ENCODE results near the gene MVP.
"Not testable (repeated sequence)": the region's sequence is repeated elsewhere in the genome, so short reads cannot be mapped to it uniquely, and the experiment has no call there.

The MVP gene

DNA sequence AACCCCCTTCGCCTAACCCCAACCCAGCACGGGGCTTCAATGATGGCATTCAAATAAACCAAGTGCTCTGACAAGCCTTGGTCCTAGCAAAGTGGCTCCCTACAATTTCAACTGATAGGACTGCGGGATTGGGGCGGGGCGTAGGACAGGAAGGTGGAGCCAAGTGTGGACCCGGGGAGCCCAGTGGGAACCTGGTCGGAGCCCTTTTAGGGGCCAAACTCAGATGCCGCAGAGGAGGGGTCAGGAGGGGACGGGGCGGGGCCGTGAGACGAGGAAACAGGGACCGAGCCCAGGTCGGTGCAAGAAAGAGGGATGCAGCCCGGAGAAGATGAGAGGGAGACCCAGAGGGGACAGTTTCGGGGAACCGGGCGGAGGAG lies 55.9 kb downstream of the MVP start:
- DNase-seq = no peak

DNA sequence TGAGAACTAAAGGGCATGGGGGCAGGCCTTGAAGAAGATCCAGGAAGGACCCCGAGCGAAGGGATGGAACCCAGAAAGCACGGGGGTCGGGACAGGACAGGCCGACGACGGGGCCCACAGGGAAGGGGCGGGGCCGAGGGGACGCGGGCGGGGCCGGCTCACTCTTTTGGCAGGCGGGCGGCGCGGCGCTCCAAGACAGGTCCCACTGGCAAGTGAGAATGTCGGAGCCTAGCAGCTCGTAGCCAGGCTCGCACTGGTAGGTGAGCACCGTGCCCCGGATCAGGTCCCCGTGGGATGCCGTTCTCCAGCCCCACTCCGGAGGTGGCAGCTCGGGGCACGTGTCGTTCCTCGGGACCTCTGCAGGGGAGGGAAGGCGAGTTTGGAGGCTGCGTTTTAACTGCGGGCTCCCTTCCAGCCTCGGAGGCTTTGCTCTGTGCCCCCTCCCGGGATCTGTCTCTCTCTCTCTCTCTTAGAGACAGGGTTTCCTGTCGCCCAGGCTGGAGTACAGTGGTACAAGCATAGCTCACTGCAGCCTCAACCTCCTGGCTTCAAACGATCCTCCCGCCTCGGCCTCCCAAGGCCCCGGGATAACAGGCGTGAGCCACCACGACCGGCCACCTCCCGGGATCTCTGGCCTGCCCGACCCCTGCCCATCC lies 56.5 kb downstream of the MVP start:
- DNase-seq = no peak

DNA sequence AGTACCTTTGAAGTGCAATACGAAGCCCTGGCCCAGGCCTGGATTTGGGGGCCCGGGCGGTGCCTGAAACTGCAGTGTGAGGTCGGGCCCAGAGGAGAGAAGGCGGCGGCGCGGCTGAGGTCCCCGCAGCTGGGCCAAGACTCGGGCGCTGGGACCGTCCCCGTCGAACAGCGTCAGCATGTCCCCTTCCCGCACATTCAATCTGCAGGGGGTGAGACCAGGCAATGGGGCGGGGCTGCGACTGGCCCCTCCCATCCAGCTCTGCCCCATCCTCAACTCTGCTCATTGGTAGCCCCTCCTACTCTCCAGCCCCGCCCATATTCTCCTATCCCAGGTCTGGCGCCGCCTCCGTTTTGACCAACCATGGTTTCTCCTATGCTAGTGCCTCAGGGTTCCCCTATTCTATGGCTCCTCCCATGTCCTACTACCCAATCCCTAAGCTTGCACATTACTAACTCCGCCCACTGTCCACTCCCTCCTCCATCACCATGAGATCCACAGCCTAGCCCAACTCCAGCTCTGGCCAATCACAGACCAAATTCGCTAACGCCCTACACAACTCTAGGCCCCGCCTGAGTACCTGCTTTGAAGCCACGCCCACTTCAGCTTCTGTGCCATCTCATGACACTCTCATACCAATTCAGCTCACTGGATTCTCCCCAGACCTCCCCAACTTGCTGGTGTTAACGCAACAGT lies 57.2 kb downstream of the MVP start:
- DNase-seq = peak; percentile 77 to 79

DNA sequence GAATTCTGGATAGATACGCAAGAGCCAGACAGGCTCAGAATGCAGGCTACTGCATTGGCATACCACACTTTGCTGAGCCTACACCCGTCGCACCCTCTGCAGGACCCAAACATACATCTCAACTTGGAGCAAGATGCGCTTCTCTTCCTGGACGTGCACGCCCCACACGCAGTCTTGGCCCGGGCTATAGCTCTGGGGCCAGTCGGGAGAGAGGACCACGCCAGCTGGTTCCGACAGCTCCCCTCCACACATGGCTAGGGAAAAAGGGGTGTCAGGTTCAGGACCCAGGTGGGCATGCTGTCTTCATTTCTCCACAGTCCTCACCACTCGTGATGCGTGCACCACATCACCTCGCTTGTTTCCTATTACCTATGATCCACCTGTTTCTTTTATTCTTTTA lies 57.9 kb downstream of the MVP start:
- no peak for DNase-seq

DNA sequence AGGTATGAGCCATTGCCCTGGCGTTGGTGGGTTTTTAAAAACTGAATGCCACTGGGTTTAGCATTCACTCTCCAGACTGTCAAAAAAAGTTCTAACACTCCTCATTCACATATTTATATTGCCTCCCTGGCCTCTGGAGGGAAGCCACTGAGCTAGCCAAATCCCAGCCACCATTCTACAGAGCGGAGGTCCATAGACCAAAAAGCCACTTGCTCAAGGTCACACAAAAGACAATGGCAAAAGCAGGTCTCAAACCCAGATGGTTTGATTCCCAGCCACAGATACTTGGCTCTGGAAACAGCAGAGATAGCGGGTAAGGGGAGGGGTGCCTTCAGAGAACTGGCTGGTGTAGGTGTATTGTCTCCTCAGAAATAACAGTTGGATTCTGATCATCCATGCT lies 60.8 kb downstream of the MVP start:
- DNase-seq = no peak

DNA sequence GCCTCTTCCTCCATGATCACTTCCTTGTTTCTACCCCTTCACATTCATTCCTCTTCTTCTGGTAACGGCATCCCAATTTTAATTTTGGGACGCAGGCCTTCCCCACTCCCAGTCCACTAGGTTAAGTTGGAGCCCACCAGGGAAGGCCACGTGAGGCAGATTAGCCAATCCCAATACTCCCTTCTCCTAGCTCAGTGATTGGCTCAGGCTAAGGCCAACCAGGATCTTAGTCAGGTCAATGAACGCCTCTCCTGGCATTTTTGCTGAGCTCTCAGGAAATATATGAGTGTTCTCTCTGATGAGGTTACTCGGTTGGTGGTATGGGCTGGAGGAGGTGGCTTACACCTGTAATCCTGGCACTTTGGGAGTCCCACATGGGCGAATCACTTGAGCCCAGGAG lies 63.7 kb downstream of the MVP start:
- no peak for DNase-seq

DNA sequence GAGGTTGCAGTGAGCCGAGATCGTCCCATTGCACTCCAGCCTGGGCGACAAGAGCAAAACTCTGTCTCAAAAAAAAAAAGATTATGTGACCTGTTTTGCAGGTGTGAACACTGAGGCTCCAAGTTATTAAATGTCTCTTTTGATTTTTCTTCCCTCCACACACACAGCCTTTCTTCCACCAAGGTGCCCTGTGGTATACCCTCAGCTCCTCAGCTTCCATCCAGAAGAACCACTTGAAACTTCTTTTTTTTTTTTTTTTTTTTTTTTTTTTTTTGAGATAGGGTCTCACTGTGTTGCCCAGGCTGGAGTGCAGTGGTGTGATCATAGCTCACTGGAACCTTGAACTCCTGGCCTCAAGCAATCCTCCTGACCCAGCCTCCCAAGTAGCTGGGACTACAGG lies 69.1 kb downstream of the MVP start:
- DNase-seq = not testable (repeated sequence)

DNA sequence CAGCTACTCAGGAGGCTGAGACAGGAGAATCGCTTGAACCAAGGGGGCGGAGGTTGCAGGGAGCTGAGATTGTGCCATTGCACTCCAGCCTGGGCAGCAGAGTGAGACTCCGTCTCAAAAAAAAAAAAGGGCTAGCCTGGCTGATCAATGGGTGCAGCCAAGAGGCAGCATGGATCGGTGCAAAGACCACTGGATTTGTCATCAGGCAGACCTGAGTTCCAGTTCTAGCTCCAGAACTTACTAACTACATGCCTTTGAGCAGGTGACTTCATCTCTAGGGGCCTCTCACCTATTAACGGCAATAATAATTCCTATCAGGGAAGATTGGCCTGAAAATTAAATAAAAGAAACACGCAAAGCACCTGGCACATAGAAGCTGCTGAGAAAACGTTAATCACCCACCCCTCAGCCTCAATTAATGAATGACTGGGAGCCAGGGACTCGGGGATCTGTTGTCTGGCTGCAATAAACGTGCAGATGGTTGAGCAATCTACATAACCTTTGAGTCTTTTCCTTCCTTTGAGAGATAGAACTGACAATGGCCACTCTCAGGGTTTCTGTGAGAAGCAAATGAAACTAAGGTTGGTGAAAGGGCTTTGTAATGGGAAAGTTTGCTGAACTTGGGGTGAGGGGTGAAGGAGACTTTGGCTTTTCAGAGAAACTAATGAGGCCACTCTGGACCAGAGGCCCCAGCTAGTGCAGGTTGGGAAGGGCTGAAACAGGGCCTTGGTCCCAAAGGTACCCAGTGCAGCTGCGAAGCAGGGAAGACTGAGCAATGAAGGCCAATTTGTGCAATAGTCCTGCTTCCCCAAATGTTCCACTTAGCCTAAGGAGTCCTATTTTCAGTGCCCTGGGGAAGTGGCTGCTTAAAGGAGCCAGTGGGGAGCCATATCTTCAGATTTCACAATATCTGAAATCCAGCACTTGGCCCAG lies 71.5 kb downstream of the MVP start:
- DNase-seq = peak; percentile 76 to 79

DNA sequence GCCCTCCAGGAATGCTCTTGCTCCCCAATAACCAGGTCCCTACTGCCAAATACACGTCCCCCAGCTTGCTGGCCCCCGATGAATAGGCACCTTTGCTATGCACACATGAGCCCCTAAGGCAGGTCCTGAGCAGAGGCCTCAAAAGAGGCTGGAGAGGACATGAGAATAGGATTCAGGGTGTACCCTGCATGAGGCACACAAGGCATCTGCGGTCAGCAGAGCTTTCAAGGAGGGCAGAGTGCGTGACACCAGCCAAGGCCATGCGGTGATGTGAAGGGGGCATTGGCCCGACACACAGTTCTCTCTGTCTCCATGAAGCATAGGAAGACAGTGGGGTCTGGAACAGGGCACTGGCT lies 72.2 kb downstream of the MVP start:
- no peak for DNase-seq

DNA sequence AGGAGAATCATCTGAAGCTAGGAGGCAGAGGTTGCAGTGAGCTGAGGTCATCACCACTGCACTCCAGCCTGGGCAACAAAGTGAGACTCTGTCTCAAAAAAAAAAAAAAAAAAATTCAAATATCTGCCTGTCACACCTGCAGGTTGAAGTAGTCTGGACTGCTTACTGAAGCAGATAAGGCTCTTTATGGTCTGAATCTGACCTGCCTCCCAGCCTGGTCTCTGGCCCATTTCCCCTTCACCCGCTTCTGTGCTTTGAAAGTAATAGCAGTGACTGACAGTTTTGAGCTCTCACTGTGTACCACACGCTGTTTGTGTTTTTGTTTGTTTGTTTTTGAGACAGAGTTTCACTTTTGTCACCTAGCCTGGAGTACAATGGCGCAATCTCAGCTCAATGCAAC lies 73.3 kb downstream of the MVP start:
- no peak for DNase-seq

DNA sequence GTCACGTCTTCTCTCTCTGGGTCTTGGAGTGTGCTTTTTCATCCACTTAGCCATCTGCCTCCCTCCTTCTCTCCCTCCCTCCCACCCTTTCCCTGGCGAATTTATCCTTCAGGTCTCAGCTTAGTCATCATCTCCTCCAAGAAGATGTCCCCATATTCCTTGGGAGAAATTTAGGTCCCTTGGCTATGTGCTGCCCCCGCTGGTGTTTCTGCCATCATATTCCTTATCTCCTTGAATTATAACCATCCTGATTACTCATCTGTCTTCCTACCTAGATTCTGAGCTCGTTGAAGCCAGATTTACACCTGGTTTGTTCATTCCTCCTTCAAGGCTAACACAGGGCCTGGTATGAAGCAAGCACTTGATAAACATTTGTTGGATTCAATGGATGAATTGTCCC lies 74.1 kb downstream of the MVP start:
- DNase-seq = no peak

DNA sequence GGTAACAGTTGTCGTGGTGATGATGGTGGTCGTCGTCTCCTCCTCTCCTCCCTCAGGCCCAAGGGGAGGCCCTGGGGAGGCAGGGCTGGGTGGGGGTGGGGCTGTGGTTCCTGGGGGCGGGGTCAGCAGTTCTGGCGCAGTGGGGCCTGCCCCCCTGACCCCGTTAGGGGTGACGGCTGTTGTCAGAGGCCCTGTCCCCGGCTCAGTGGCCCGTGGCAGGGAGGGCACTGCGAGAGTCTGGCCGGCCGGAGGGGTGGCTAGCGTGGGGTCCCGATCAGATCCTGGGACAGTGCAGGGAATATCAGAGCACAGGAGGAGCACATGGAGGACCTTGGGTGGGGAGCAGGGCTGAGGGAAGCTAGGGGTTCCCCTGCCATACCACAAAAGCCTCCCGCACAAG lies 76.6 kb downstream of the MVP start:
- no peak for DNase-seq

DNA sequence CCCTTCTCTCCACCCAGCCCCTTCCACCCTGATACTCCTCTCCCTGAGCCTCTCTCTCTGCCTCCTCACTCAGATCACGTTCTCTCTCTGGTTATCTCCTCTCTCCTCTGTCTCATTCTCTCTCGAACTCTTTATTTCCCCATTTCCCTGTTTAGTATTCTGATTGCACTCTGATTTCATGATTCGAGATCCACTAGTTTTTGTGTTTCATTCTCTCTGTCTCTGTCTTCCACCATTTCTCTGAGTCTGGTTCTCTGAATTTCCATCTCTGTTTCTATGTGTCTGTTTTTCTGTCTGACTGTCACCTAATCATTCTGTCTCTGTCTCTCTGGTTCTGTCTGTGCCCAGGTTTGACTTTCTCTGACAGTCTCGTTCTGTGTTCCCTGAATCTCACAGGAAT lies 77.1 kb downstream of the MVP start:
- DNase-seq = no peak
